D721Med (cell line): ENCODE results near the gene C9.
"Not testable (repeated sequence)": the region's sequence is repeated elsewhere in the genome, so short reads cannot be mapped to it uniquely, and the experiment has no call there.

Experiments used
- DNase-seq: peaks from one replicate; pipeline ENCODE4 v3.0.0; 2011; ENCODE audit warnings: low spot score; ENCODE audit not compliant: insufficient read length
- FAIRE-seq: peaks from 2 replicates; lab custom pipeline; 2011; peaks lifted over from hg19 to GRCh38; lab: Jason Lieb, UNC
- TF ChIP-seq, protein P1 (sequence below): IDR thresholded peaks from 2 replicates; pipeline ENCODE4 v1.5.1; 2012; ENCODE audit warnings: mild to moderate bottlenecking, control low read depth; ENCODE audit not compliant: insufficient read depth; ENCODE audit errors: missing control alignments

Gene C9

DNA sequence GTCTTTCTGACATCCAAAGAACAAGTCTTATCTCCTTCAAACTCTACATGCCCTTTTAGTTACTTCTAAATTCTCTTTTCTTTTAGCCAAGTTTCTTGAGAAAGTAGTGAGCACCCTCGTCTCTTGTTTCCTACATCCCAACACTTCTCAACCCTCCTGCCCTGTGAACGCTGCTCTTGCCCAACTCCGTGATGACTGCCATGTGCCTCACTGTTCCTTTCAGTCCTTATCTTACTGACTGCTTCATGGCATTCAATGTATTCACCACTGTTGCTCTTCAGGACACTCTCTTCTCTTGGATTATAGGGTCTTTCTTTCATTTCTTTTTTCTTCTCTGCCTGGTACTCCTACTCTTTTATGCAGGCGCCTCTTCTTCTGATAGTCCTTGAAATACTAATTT, 14.8 kb downstream of the C9 start:
- no peak for DNase-seq
- FAIRE-seq, result no peak
- TF ChIP-seq, protein P1, sequence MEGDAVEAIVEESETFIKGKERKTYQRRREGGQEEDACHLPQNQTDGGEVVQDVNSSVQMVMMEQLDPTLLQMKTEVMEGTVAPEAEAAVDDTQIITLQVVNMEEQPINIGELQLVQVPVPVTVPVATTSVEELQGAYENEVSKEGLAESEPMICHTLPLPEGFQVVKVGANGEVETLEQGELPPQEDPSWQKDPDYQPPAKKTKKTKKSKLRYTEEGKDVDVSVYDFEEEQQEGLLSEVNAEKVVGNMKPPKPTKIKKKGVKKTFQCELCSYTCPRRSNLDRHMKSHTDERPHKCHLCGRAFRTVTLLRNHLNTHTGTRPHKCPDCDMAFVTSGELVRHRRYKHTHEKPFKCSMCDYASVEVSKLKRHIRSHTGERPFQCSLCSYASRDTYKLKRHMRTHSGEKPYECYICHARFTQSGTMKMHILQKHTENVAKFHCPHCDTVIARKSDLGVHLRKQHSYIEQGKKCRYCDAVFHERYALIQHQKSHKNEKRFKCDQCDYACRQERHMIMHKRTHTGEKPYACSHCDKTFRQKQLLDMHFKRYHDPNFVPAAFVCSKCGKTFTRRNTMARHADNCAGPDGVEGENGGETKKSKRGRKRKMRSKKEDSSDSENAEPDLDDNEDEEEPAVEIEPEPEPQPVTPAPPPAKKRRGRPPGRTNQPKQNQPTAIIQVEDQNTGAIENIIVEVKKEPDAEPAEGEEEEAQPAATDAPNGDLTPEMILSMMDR, result no peak

DNA sequence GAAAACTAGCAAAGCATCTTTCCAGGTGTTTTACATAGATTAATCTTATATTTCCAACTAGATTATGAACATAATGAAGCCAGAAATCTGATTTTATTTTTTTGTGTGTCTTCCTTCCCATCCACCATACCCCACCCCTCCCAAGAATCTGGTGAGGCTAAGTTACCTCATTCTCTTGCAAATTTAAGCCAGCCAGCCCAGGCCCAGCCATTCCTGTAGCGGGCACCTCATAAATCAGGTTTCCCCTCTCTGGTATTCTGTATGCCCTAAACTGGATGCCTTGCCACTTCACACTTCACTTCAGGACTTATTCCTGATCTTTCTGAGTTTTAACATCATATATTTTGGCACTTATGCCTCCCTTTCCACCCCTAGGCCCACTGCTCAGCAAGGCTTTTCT, 21.8 kb downstream of the C9 start:
- DNase-seq (no peak), FAIRE-seq (no peak)
- TF ChIP-seq, protein P1, result no peak

- DNase-seq (no peak), FAIRE-seq (no peak)
- TF ChIP-seq, protein P1, result no peak
Observed at GRCh38 chr5:39341896-39342295, 22.4 kb downstream of the C9 start.

- TF ChIP-seq, protein P1, result no peak
- no peak for FAIRE-seq
- no peak for DNase-seq
Observed at GRCh38 chr5:39340506-39340905, 23.8 kb downstream of the C9 start.

DNA sequence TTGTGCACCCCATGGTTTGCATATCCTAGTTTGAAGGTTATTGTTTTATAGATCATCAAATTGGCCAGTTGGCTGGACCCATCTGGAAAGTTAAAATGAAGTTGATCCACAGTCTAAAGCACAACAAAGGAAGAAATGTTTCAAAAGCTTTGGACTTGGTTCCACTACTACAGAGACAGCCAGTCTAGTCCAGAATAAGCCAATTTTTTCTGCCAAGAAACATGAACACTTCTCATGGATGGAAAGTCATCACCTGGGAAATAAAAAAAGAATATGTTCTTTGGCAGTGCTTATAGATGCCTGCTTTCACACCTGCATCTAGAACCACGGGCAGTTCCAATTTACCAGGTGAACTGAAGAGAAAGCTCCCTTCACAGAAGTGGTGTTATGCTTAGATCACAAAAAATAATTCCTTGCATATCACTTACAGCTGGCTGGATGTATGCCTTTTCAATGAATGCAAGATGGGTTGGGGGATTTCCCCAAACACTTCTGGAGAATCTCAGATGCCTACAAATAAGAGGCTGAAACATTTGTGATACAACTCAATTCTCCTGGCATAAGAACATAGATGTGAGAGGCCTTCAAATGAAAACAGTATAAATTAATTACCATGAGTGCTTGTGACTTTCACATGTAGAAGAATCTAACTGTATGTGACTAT, 26.9 kb downstream of the C9 start:
- no peak for FAIRE-seq
- no peak for DNase-seq
- TF ChIP-seq, protein P1, result no peak

GRCh38 chr5:39334296-39334695, 30.0 kb downstream of the C9 start:
- FAIRE-seq, DNase-seq: not testable (repeated sequence)

DNA sequence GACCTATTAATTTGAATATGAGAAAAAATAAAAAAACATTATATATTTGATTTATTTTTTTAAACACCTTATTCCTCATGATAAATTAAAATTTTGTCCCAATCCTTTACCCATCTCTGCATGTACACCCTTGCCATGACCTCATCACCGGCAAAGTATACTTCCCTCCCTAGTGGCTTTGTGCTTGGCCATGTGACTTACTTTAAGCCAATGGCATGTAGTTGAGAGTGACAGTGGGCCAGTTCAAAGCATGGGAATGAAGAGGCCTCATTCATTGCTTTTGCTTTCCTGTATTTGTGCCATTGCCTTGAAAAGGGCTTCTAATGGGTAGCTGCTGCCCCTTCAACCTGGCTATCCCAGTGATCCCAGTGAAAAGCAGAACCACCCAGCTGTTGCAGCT, 31.2 kb downstream of the C9 start:
- TF ChIP-seq, protein P1, result no peak
- no peak for FAIRE-seq
- no peak for DNase-seq
